ENCODE data around the gene MYRIP.

DNA sequence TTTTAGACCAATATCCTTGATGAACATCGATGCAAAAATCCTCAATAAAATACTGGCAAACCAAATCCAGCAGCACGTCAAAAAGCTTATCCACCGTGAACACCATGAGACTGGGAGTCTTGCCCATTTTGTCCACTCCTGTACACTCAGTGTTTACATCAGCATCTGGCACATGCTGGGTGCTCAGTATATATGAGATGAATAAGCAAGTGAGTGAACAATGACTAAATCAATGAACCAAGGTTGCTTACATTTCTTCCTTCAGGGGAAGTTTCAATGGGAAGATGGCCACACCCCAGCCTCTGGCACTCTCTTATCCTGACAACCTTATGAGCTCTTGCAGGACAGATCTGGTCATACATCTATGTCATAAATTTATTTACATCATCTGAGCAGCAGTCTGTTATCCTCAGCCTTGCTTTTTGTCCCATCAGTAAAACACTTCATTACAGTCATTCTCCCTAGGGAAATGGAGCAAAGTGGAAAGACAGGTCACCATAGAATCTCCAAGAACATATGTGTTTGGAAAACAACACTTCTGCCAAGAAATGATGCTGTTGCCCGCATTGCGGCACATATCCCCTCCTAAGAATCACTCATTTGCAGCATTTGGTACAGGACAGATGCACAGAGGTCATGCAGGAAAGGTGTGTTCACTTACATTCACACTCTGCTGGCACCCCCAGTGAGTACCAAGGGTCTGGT lies 328.3 kb downstream of the MYRIP start:
- TF ChIP-seq, protein P1, sequence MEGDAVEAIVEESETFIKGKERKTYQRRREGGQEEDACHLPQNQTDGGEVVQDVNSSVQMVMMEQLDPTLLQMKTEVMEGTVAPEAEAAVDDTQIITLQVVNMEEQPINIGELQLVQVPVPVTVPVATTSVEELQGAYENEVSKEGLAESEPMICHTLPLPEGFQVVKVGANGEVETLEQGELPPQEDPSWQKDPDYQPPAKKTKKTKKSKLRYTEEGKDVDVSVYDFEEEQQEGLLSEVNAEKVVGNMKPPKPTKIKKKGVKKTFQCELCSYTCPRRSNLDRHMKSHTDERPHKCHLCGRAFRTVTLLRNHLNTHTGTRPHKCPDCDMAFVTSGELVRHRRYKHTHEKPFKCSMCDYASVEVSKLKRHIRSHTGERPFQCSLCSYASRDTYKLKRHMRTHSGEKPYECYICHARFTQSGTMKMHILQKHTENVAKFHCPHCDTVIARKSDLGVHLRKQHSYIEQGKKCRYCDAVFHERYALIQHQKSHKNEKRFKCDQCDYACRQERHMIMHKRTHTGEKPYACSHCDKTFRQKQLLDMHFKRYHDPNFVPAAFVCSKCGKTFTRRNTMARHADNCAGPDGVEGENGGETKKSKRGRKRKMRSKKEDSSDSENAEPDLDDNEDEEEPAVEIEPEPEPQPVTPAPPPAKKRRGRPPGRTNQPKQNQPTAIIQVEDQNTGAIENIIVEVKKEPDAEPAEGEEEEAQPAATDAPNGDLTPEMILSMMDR (IDR thresholded peaks at IDR 0.05; ENCODE audit: low read depth, low read length), result no peak
- no peak for TF ChIP-seq EZH2phosphoT487 (IDR thresholded peaks at IDR 0.05; ENCODE audit: low read depth)

Measured in OCI-LY3 (cell line).